Activated naive CD8-positive, alpha-beta T cell treated with anti-CD3 and anti-CD28 coated beads, Interleukin-2, amount 10 ng/mL, durations not matched to agents 7 days and 5 days (primary cell): Measurements from ENCODE around the gene RIN3. TPM values are rescaled to one million over a fixed set of nuclear protein-coding genes. Genes with fewer than 3 reads are reported as not detected.

Source experiments
- ATAC-seq: fragments of 150-1000 bp; cut with Tn5 transposase; one replicate; pipeline ENCODE4 v1.10.0; 2021; ENCODE audit warnings: low read depth, moderate library complexity
- POLR2A ChIA-PET: fragments of 350-600 bp; sonication (Branson Sonifier 250); formaldehyde crosslinking; loops from one replicate; lab custom pipeline; 2021; ENCODE audit warnings: antibody characterized with exemption; lab: Charles Lee
- DNase-seq: peaks from one replicate; pipeline ENCODE4 v3.0.0; 2021
- H3K27ac Mint-ChIP-seq: one replicate; pipeline ENCODE4 v1.8.0; 2022; ENCODE audit warnings: mild to moderate bottlenecking, mixed read lengths
- H3K27me3 Mint-ChIP-seq: one replicate; pipeline ENCODE4 v1.8.0; 2022; ENCODE audit warnings: mild to moderate bottlenecking, moderate library complexity, mixed read lengths
- H3K36me3 Mint-ChIP-seq: one replicate; pipeline ENCODE4 v1.8.0; 2021; ENCODE audit warnings: mild to moderate bottlenecking, mixed read lengths
- H3K4me1 Mint-ChIP-seq: one replicate; pipeline ENCODE4 v1.8.0; 2021; ENCODE audit warnings: mixed read lengths
- H3K4me3 Mint-ChIP-seq: one replicate; pipeline ENCODE4 v1.8.0; 2022; ENCODE audit warnings: mild to moderate bottlenecking, moderate library complexity, mixed read lengths
- H3K9me3 Mint-ChIP-seq: one replicate; pipeline ENCODE4 v1.8.0; 2021; ENCODE audit warnings: mixed read lengths
- total RNA-seq, 2 experiments: library from RNA; stranded (reverse); gene quantifications; one replicate each; pipeline ENCODE4 v1.2.3, GENCODE V29; 2021

The RIN3 gene
- total RNA-seq, 2 experiments from 2014 or later: 80.5 to 80.9 TPM

GRCh38 chr14:92563359-92563758 is 49.8 kb downstream of the RIN3 start:
- H3K9me3 Mint-ChIP-seq: peaks cover 11% of the 10 kb centered on the region
- peaks cover 65% of the 10 kb centered on the region for H3K4me1 Mint-ChIP-seq
- H3K36me3 Mint-ChIP-seq: peaks cover 60% of the 10 kb centered on the region
- peak overlapping the region; percentile 35 for H3K4me3 Mint-ChIP-seq
- no peaks in the 10 kb centered on the region for H3K27me3 Mint-ChIP-seq
- H3K27ac Mint-ChIP-seq: peak overlapping the region; percentile 43
- POLR2A ChIA-PET: interaction anchor here (0.9 to 3.4 kb wide), 7 partner anchors 14 to 89 kb away, joined by 3 to 19 read pairs (median 4); no protein-coding TSS in a partner anchor
- ATAC-seq: peak; percentile 79
- no peak for DNase-seq

- peak overlapping the region; percentile 35 for H3K4me3 Mint-ChIP-seq
- no peak for DNase-seq
- H3K36me3 Mint-ChIP-seq: peaks cover 60% of the 10 kb centered on the region
- POLR2A ChIA-PET: interaction anchor here (0.5 to 3.4 kb wide), 8 partner anchors 14 to 1422 kb away, joined by 3 to 19 read pairs (median 4); no protein-coding TSS in a partner anchor
- no peaks in the 10 kb centered on the region for H3K27me3 Mint-ChIP-seq
- H3K27ac Mint-ChIP-seq: peak overlapping the region; percentile 43
- peaks cover 11% of the 10 kb centered on the region for H3K9me3 Mint-ChIP-seq
- no peak for ATAC-seq
- H3K4me1 Mint-ChIP-seq: peaks cover 66% of the 10 kb centered on the region
These were observed 50.2 kb downstream of the RIN3 start for GRCh38 chr14:92563765-92564285.

- peaks cover 11% of the 10 kb centered on the region for H3K9me3 Mint-ChIP-seq
- no peak overlapping the region for H3K27ac Mint-ChIP-seq
- H3K36me3 Mint-ChIP-seq: peaks cover 57% of the 10 kb centered on the region
- DNase-seq (no peak), ATAC-seq (no peak)
- H3K4me3 Mint-ChIP-seq: no peak overlapping the region
- POLR2A ChIA-PET: interaction anchor here (0.5 to 3.4 kb wide), 5 partner anchors 22 to 1423 kb away, joined by 3 to 19 read pairs (median 4); no protein-coding TSS in a partner anchor
- H3K4me1 Mint-ChIP-seq: peaks cover 68% of the 10 kb centered on the region
- H3K27me3 Mint-ChIP-seq: no peaks in the 10 kb centered on the region
These were observed 50.9 kb downstream of the RIN3 start for GRCh38 chr14:92564344-92565039.

- Mint-ChIP-seq H3K36me3 (peaks cover 55% of the 10 kb centered on the region), H3K4me3 (no peak overlapping the region), H3K27me3 (no peaks in the 10 kb centered on the region), H3K27ac (no peak overlapping the region), H3K9me3 (peaks cover 11% of the 10 kb centered on the region), H3K4me1 (peaks cover 67% of the 10 kb centered on the region)
- POLR2A ChIA-PET: interaction anchor here (1.5 to 3.4 kb wide), 2 partner anchors 21 to 86 kb away, joined by 4 to 19 read pairs; no protein-coding TSS in a partner anchor
- no peak for DNase-seq
- no peak for ATAC-seq
These were observed 51.6 kb downstream of the RIN3 start for GRCh38 chr14:92565040-92565717.

GRCh38 chr14:92565718-92566115 is 52.1 kb downstream of the RIN3 start:
- Mint-ChIP-seq H3K4me3 (no peak overlapping the region), H3K4me1 (peaks cover 69% of the 10 kb centered on the region), H3K27ac (no peak overlapping the region), H3K27me3 (no peaks in the 10 kb centered on the region), H3K9me3 (peaks cover 11% of the 10 kb centered on the region), H3K36me3 (peaks cover 50% of the 10 kb centered on the region)
- DNase-seq (no peak), ATAC-seq (no peak)
- POLR2A ChIA-PET: interaction anchor here (1.5 to 3.4 kb wide), 2 partner anchors 20 to 85 kb away, joined by 4 to 19 read pairs; no protein-coding TSS in a partner anchor

GRCh38 chr14:92567173-92567725 is 53.7 kb downstream of the RIN3 start:
- POLR2A ChIA-PET: interaction anchor here (0.6 to 0.9 kb wide), 2 partner anchors 23 to 457 kb away, joined by 3 to 5 read pairs; no protein-coding TSS in a partner anchor
- peaks cover 69% of the 10 kb centered on the region for H3K4me1 Mint-ChIP-seq

GRCh38 chr14:92568621-92569479 is 55.3 kb downstream of the RIN3 start:
- peak overlapping the region; percentile 97 for H3K27ac Mint-ChIP-seq
- POLR2A ChIA-PET: interaction anchor here (0.6 to 2.7 kb wide), 5 partner anchors 8 to 1518 kb away, joined by 3 to 20 read pairs (median 3); no protein-coding TSS in a partner anchor
- H3K27me3 Mint-ChIP-seq: no peaks in the 10 kb centered on the region
- H3K36me3 Mint-ChIP-seq: peaks cover 45% of the 10 kb centered on the region
- DNase-seq (peak; percentile 59), ATAC-seq (peak; percentile 79)
- peaks cover 59% of the 10 kb centered on the region for H3K4me1 Mint-ChIP-seq
- peaks cover 11% of the 10 kb centered on the region for H3K9me3 Mint-ChIP-seq
- H3K4me3 Mint-ChIP-seq: peak overlapping the region; percentile 86

More at GRCh38 chr14:92567173-92567725, 53.7 kb downstream of the RIN3 start:
- Mint-ChIP-seq H3K9me3 (peaks cover 11% of the 10 kb centered on the region), H3K4me3 (no peak overlapping the region), H3K27ac (peak overlapping the region; percentile 34), H3K27me3 (no peaks in the 10 kb centered on the region), H3K36me3 (peaks cover 46% of the 10 kb centered on the region)
- no peak for ATAC-seq
- DNase-seq: no peak

- Mint-ChIP-seq H3K27ac (no peak overlapping the region), H3K9me3 (peaks cover 11% of the 10 kb centered on the region), H3K36me3 (peaks cover 40% of the 10 kb centered on the region), H3K4me1 (peaks cover 58% of the 10 kb centered on the region), H3K27me3 (no peaks in the 10 kb centered on the region), H3K4me3 (no peak overlapping the region)
- POLR2A ChIA-PET: no interaction called here
- ATAC-seq: no peak
- no peak for DNase-seq
These were observed 57.2 kb downstream of the RIN3 start for GRCh38 chr14:92570674-92571262.

- Mint-ChIP-seq H3K4me1 (peaks cover 70% of the 10 kb centered on the region), H3K4me3 (no peak overlapping the region), H3K27ac (no peak overlapping the region), H3K36me3 (peaks cover 31% of the 10 kb centered on the region), H3K9me3 (peaks cover 6% of the 10 kb centered on the region), H3K27me3 (no peaks in the 10 kb centered on the region)
- DNase-seq (no peak), ATAC-seq (no peak)
- POLR2A ChIA-PET: no interaction called here
These were observed 58.5 kb downstream of the RIN3 start for GRCh38 chr14:92572050-92572449.

GRCh38 chr14:92573761-92574498 is 60.3 kb downstream of the RIN3 start:
- H3K36me3 Mint-ChIP-seq: peaks cover 27% of the 10 kb centered on the region
- POLR2A ChIA-PET: interaction anchor here (1.1 kb wide), 1 partner anchor 12 kb away, joined by 3 read pairs; no protein-coding TSS in a partner anchor
- H3K27ac Mint-ChIP-seq: no peak overlapping the region
- ATAC-seq (no peak), DNase-seq (no peak)
- no peaks in the 10 kb centered on the region for H3K9me3 Mint-ChIP-seq
- no peaks in the 10 kb centered on the region for H3K27me3 Mint-ChIP-seq
- H3K4me3 Mint-ChIP-seq: no peak overlapping the region
- peaks cover 70% of the 10 kb centered on the region for H3K4me1 Mint-ChIP-seq

- H3K4me3 Mint-ChIP-seq: no peak overlapping the region
- H3K9me3 Mint-ChIP-seq: no peaks in the 10 kb centered on the region
- no peaks in the 10 kb centered on the region for H3K27me3 Mint-ChIP-seq
- H3K36me3 Mint-ChIP-seq: peaks cover 38% of the 10 kb centered on the region
- H3K27ac Mint-ChIP-seq: no peak overlapping the region
- POLR2A ChIA-PET: interaction anchor here (1.1 to 2.6 kb wide), 2 partner anchors 11 kb away, joined by 3 to 17 read pairs; no protein-coding TSS in a partner anchor
- H3K4me1 Mint-ChIP-seq: peaks cover 63% of the 10 kb centered on the region
- ATAC-seq (no peak), DNase-seq (no peak)
These were observed 61.6 kb downstream of the RIN3 start for GRCh38 chr14:92575061-92575747.
